Natural killer cell treated with Interleukin-12 subunit alpha and Interleukin-12 subunit beta and Interleukin-15 and Interleukin-18, amount 100 ng/mL, for 72 hours (primary cell): Measurements from ENCODE around the gene IL1RN. TPM values are rescaled to one million over a fixed set of nuclear protein-coding genes. Genes with fewer than 3 reads are reported as not detected.

Experiments used
- ATAC-seq, 2 donors: fragments of 150-1000 bp; cut with Tn5 transposase in 1 of 2; sonication (Bioruptor Pico), chemical (Tn5 transposase) in 1 of 2; 2 replicates each; pipeline ENCODE4 v1.10.0; 2021
- DNase-seq: peaks from one replicate; pipeline ENCODE4 v3.0.0; 2022; ENCODE audit warnings: low spot score
- H3K27ac Mint-ChIP-seq, 2 donors: 1 replicate in 1 of 2; 2 replicates in 1 of 2; pipeline ENCODE4 v1.8.0; 2022; ENCODE audit warnings: mixed read lengths in 2 of 2, mild to moderate bottlenecking in 1 of 2, moderate library complexity in 1 of 2
- H3K27me3 Mint-ChIP-seq, 2 donors: 1 replicate in 1 of 2; 2 replicates in 1 of 2; pipeline ENCODE4 v1.8.0; 2022; ENCODE audit warnings: mixed read lengths in 2 of 2
- H3K36me3 Mint-ChIP-seq: one replicate; pipeline ENCODE4 v1.8.0; 2022; ENCODE audit warnings: mixed read lengths
- H3K4me1 Mint-ChIP-seq, 2 donors: 1 replicate in 1 of 2; 2 replicates in 1 of 2; pipeline ENCODE4 v1.8.0; 2022; ENCODE audit warnings: low read depth in 2 of 2, mixed read lengths in 2 of 2, mild to moderate bottlenecking in 1 of 2
- H3K4me3 Mint-ChIP-seq: one replicate; pipeline ENCODE4 v1.8.0; 2022; ENCODE audit warnings: mixed read lengths
- H3K9me3 Mint-ChIP-seq: 2 replicates; pipeline ENCODE4 v1.8.0; 2022; ENCODE audit warnings: mixed read lengths
- total RNA-seq, 2 donors: library from RNA; stranded (reverse); gene quantifications; one replicate each; pipeline ENCODE4 v1.2.3, GENCODE V29; 2022

The IL1RN gene
- total RNA-seq, 2 donors from 2014 or later = 3.3 to 3.7 TPM

- H3K27me3 Mint-ChIP-seq = no peaks in the 10 kb centered on the region
- ATAC-seq = peak; percentile 70 to 71
- peaks cover 69 to 76% of the 10 kb centered on the region in 2 donors for H3K4me1 Mint-ChIP-seq
- peak overlapping the region; percentile 90 for H3K4me3 Mint-ChIP-seq
- peaks cover 9% of the 10 kb centered on the region for H3K36me3 Mint-ChIP-seq
- H3K9me3 Mint-ChIP-seq = no peaks in the 10 kb centered on the region
- H3K27ac Mint-ChIP-seq = peak overlapping the region; percentile 75 to 84
- DNase-seq = no peak
Measured at GRCh38 chr2:113180131-113180946, 52.9 kb downstream of the IL1RN start.

- DNase-seq = no peak
- Mint-ChIP-seq H3K27ac (peak overlapping the region; percentile 75 to 84), H3K36me3 (peaks cover 13% of the 10 kb centered on the region), H3K4me3 (peak overlapping the region; percentile 90), H3K27me3 (no peaks in the 10 kb centered on the region), H3K9me3 (no peaks in the 10 kb centered on the region), H3K4me1 (peaks cover 74 to 83% of the 10 kb centered on the region in 2 donors)
- no peak for ATAC-seq
Measured at GRCh38 chr2:113181258-113182051, 54.1 kb downstream of the IL1RN start.

GRCh38 chr2:113182471-113183260 lies 55.3 kb downstream of the IL1RN start:
- Mint-ChIP-seq H3K27ac (peak overlapping the region; percentile 53 to 84), H3K36me3 (peaks cover 17% of the 10 kb centered on the region), H3K4me3 (no peak overlapping the region), H3K9me3 (no peaks in the 10 kb centered on the region), H3K4me1 (peaks cover 68 to 76% of the 10 kb centered on the region in 2 donors), H3K27me3 (no peaks in the 10 kb centered on the region)
- DNase-seq (no peak), ATAC-seq (no peak)

- Mint-ChIP-seq H3K4me1 (peaks cover 68 to 75% of the 10 kb centered on the region in 2 donors), H3K4me3 (no peak overlapping the region), H3K9me3 (no peaks in the 10 kb centered on the region), H3K27me3 (no peaks in the 10 kb centered on the region), H3K36me3 (peaks cover 21% of the 10 kb centered on the region), H3K27ac (peak overlapping the region; percentile 76 to 84)
- DNase-seq = no peak
- ATAC-seq = no peak
Measured at GRCh38 chr2:113183264-113183663, 55.9 kb downstream of the IL1RN start.

Other genes starting within 250 kb of the IL1RN start
- not detected for gene IL37, start 216.4 kb upstream of the IL1RN start, total RNA-seq
- not detected for gene IL36G, start 149.6 kb upstream of the IL1RN start, total RNA-seq
- not detected for gene IL36A, start 122.1 kb upstream of the IL1RN start, total RNA-seq
- not detected for gene IL36B, start 74.7 kb upstream of the IL1RN start, total RNA-seq
- gene IL36RN, start 68.4 kb upstream of the IL1RN start, total RNA-seq = not detected
- gene IL1F10, start 59.6 kb upstream of the IL1RN start, total RNA-seq = not detected
- 100 to 1,000 TPM; 299 to 305 TPM for gene PSD4, start 46.4 kb downstream of the IL1RN start, total RNA-seq
- gene PAX8, start 151.3 kb downstream of the IL1RN start, total RNA-seq = 1 to 10 TPM in 1 of 2 donors, under 1 TPM in 1; 0.64 to 1.8 TPM